Globus pallidus (tissue), 1 donor: Measurements from ENCODE around the gene PDE3A.

Source experiments
- DNase-seq: peaks from one replicate; pipeline ENCODE4 v3.0.0-alpha.2; 2015; ENCODE audit warnings: low spot score

PDE3A gene

GRCh38 chr12:20494851-20495250, 126.5 kb downstream of the PDE3A start:
- no peak for DNase-seq

GRCh38 chr12:20495997-20496396, 127.7 kb downstream of the PDE3A start:
- no peak for DNase-seq

GRCh38 chr12:20497707-20498106, 129.4 kb downstream of the PDE3A start:
- DNase-seq: no peak

- DNase-seq: no peak
Measured at GRCh38 chr12:20501958-20502357, 133.6 kb downstream of the PDE3A start.

GRCh38 chr12:20503858-20504257, 135.5 kb downstream of the PDE3A start:
- no peak for DNase-seq

- DNase-seq: no peak
Measured at GRCh38 chr12:20505056-20505455, 136.7 kb downstream of the PDE3A start.

GRCh38 chr12:20507056-20507455, 138.7 kb downstream of the PDE3A start:
- DNase-seq: no peak

- no peak for DNase-seq
Measured at GRCh38 chr12:20507711-20508110, 139.4 kb downstream of the PDE3A start.

- DNase-seq: no peak
Measured at GRCh38 chr12:20508359-20508758, 140.0 kb downstream of the PDE3A start.

GRCh38 chr12:20508962-20509361, 140.6 kb downstream of the PDE3A start:
- no peak for DNase-seq

GRCh38 chr12:20510811-20511210, 142.5 kb downstream of the PDE3A start:
- DNase-seq: no peak

- no peak for DNase-seq
Measured at GRCh38 chr12:20513189-20513588, 144.9 kb downstream of the PDE3A start.

- no peak for DNase-seq
Measured at GRCh38 chr12:20514598-20514997, 146.3 kb downstream of the PDE3A start.

- peak; percentile 7 for DNase-seq
Measured at GRCh38 chr12:20520532-20520931, 152.2 kb downstream of the PDE3A start.

- DNase-seq: no peak
Measured at GRCh38 chr12:20523658-20524057, 155.3 kb downstream of the PDE3A start.

GRCh38 chr12:20524113-20524512, 155.8 kb downstream of the PDE3A start:
- DNase-seq: no peak

- DNase-seq: no peak
Measured at GRCh38 chr12:20525064-20525610, 156.8 kb downstream of the PDE3A start.

GRCh38 chr12:20527417-20528163, 159.3 kb downstream of the PDE3A start:
- peak; percentile 47 for DNase-seq

- DNase-seq: no peak
Measured at GRCh38 chr12:20528208-20528607, 159.9 kb downstream of the PDE3A start.

- no peak for DNase-seq
Measured at GRCh38 chr12:20546267-20546666, 177.9 kb downstream of the PDE3A start.

GRCh38 chr12:20547816-20548575, 179.7 kb downstream of the PDE3A start:
- DNase-seq: no peak

- no peak for DNase-seq
Measured at GRCh38 chr12:20548611-20549010, 180.3 kb downstream of the PDE3A start.

- DNase-seq: peak; percentile 46
Measured at GRCh38 chr12:20549108-20549719, 180.9 kb downstream of the PDE3A start.
